GM23338 (cell line): ENCODE measurements around the gene SRM.

Experiments
- EZH2 ChIP-seq: fragments of 200-600 bp; sonication (generic); IDR thresholded peaks from one replicate; pipeline ENCODE4 v1.8.0; 2017; ENCODE audit warnings: antibody characterized with exemption, mild to moderate bottlenecking, low read depth; ENCODE audit not compliant: unreplicated experiment
- EZH2phosphoT487 ChIP-seq: fragments of 200-600 bp; sonication (generic); IDR thresholded peaks from one replicate; pipeline ENCODE4 v1.8.1; 2018; ENCODE audit warnings: antibody characterized with exemption; ENCODE audit not compliant: unreplicated experiment
- POLR2AphosphoS5 ChIP-seq: IDR thresholded peaks from 2 replicates; pipeline ENCODE4 v1.6.1; 2016; ENCODE audit warnings: antibody characterized with exemption, low read depth
- TF ChIP-seq, protein P1 (sequence below): IDR thresholded peaks from one replicate; pipeline ENCODE4 v1.6.1; 2018; ENCODE audit warnings: antibody characterized with exemption; ENCODE audit not compliant: unreplicated experiment

- TF ChIP-seq, protein P1, sequence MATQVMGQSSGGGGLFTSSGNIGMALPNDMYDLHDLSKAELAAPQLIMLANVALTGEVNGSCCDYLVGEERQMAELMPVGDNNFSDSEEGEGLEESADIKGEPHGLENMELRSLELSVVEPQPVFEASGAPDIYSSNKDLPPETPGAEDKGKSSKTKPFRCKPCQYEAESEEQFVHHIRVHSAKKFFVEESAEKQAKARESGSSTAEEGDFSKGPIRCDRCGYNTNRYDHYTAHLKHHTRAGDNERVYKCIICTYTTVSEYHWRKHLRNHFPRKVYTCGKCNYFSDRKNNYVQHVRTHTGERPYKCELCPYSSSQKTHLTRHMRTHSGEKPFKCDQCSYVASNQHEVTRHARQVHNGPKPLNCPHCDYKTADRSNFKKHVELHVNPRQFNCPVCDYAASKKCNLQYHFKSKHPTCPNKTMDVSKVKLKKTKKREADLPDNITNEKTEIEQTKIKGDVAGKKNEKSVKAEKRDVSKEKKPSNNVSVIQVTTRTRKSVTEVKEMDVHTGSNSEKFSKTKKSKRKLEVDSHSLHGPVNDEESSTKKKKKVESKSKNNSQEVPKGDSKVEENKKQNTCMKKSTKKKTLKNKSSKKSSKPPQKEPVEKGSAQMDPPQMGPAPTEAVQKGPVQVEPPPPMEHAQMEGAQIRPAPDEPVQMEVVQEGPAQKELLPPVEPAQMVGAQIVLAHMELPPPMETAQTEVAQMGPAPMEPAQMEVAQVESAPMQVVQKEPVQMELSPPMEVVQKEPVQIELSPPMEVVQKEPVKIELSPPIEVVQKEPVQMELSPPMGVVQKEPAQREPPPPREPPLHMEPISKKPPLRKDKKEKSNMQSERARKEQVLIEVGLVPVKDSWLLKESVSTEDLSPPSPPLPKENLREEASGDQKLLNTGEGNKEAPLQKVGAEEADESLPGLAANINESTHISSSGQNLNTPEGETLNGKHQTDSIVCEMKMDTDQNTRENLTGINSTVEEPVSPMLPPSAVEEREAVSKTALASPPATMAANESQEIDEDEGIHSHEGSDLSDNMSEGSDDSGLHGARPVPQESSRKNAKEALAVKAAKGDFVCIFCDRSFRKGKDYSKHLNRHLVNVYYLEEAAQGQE, result no peak
- TF ChIP-seq EZH2, result no peak
- no peak for TF ChIP-seq POLR2AphosphoS5
- no peak for TF ChIP-seq EZH2phosphoT487
These were observed 35.5 kb downstream of the SRM start for GRCh38 chr1:11024154-11024873.
